RCC 7860 (cell line): Measurements from ENCODE around the gene TMX1.
A peak's percentile ranks its signal among the peaks of the same experiment; 100 is the strongest.

ENCODE experiments used
- DNase-seq: peaks from one replicate; pipeline ENCODE4 v3.0.0-alpha.2; 2015; ENCODE audit warnings: low spot score
- FAIRE-seq: peaks from 2 replicates; lab custom pipeline; 2012; peaks lifted over from hg19 to GRCh38; lab: Jason Lieb, UNC

TMX1 gene

DNA sequence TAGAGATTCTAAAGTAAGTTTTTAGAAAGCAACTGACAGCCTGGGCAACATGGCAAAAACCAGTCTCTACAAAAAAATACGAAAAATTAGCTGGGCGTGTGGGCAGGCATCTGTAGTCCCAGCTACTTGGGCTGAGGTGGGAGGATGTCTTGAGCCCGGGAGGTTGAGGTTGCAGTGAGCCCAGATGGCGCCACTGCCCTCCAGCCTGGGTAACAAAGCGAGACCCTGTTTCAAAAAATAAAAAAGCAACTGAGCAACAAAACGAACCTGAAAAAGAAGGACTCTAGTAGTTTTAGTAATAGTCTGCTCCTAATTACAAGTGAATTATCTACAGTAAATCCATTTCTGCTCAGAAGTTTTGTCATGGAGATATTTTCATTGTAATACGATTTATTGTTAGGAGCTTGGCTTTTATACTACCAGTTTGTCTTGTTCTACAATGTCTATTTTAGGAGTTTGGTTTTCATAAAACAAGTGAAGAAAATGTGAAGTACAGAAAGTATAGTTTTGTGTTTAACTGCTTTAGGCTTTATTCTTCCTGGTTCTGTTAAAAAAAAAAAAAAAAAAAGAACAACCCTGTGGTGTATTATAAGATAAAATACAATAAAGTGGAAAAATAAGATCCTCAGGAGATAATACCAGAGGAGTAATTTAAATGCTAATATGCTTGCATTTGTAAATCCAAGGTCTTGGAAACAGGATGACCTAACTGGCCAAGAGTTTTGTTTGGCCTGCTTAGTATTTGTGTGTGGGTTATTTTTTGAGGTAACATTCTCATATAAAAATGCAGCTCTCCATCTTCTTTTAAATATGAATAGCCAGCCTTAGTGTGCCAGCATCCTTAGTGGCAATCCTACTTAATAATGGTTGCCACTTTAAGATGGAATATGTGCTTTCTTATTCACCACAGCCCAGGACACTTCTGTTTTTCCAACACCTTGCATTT lies 2.8 kb downstream of the TMX1 start:
- DNase-seq = no peak
- FAIRE-seq = no peak

DNA sequence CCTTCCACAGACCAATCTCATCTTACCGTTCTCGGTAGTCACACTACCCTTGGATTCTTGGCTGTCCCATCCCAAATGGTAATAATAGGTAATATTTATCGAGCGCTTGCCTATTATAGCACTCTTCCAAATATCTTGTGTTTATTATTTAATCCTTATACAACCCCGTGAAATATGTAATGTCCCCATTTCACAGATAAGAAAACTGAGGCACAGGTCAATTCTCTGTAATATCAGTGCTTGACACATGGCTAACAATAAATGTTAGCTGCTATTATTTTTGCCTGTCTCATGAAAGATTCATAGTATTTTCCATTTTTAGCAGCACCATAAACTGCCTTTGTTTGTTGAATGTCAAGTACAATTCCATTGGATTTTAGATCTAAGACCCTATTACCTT lies 4.5 kb downstream of the TMX1 start:
- FAIRE-seq (no peak), DNase-seq (no peak)

DNA sequence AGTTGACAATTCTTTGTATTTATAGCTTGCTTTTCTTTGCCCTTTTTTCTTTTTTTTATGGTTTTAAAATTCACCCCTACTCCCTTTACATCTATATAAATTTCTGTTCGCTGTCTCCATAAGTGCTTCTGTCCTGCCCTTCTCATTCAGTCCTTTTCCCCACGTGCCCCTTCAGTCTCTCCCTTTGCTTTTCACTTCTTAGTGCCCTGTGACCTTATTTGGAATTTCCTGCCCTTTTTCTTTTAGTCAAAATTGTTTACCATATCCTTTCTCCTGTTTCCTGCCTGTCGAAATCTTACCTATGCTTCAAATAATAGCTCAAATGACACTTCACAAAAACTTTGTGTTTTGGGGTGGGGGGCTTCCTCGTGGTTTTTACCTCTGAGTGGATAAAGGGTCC lies 6.0 kb downstream of the TMX1 start:
- DNase-seq (no peak), FAIRE-seq (no peak)

DNA sequence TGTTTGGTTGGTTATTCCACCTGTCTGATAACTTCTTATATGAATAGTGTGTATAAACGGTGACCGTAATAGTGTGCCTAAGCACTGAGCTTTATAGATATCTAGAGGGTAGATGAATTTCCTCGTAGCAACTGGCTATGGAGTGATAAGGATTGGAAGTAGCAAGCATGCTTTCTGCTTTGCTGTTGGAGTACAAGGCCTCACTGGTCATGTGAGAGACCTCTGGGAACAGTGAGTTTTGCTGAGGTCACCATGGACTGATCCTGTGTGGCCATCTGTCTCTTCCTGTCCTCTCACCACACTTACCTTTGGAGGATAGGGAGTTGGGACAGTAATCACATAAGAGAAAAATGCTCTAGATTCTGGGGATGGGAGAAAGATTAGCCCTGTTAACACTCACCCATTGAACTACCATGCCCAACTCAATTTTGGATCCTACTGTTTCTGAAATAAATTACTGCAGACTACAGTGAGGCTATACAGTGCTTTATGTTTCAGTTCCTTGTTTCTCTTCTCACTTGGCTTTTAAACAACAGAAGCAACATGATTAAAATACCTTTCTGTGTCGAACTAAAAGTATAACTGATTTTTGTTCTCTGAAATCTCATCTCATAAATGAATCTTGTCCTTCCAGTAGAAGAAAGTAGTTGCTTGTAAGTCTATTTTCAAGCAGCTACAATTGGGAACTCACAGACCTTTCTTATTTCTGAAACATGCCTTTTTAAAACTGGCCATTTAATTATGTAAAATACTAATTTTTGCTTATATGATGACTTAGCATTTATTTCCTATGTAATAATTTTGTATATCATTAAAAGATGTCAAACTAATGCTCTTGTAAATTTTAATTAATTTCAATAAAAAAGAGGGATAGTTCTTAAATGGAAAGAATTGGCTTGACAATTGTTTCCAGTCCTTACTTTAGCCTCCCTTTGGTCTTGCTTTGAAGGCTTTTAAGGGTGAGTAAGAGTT lies 8.3 kb downstream of the TMX1 start:
- no peak for DNase-seq
- FAIRE-seq = no peak

DNA sequence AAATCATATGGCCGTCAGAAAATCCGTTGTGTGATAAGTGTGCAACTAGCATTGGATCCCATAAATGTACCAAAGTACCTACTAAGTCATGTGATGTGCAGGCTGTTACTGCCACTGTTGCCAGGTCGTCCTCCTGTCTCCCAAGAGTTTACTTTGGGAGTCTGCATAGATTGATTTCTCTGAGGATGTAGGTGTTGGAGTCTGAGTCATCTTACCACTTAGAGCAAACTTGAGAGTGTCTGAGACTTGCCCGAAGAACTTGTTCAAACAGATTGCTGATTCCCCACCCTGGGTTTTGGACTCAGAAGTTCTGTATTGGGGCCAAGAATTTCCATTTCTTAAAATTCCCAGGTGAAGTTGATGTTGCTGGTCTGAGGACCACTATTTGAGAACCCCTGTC lies 11.4 kb downstream of the TMX1 start:
- FAIRE-seq = no peak
- no peak for DNase-seq

DNA sequence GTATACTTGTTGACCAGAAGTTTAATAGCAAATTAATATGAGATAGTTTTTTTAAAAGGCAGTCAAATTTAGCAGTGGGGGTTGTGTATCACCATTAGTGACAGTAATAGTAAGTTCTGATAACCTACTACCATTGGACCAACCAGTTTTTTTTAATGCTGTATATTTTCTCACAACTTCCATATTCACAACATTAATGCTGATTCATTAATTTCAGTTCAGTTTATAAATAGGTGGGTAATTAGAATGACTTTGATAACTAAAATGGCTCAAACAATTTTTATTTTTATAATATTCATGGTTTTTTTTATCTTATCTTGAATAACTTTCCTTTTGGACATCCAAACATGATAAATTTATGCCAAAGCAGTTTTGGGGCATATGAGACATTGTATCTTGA lies 13.8 kb downstream of the TMX1 start:
- DNase-seq (no peak), FAIRE-seq (no peak)

DNA sequence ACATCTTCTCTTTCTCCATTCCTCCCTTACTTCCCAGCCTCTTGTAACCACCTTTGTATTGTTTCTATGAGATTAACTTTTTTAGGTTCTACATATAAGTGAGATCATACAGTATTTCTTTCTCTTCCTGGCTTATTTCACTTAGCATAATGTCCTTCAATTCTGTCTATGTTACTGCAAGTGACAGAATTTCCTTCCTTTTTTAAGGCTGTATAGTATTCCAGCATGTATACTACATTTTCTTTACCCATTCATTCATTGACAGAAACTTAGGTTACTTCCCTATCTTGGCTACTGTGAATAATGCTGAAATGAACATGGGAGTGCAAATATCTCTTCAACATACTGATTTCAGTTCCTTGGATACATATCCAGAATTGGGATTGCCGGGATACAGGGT lies 18.2 kb downstream of the TMX1 start:
- DNase-seq = no peak
- FAIRE-seq = no peak

DNA sequence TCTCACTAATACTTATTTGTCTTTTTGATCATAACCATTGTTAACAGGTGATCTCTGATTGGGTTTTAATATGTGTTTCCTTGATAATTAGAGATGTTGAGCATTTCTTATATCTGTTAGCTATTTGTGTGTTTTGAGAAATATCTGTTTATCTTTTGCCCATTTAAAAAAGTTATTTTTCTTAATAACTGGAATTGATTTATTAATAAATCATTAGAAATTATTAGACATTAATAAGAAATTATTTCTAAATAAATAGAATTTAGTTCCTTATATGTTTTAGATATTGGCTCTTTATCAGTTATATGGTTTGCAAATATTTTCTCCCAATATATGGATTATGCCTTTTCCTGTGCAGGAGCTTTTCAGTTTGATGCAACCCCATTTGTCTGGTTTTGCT lies 18.7 kb downstream of the TMX1 start:
- FAIRE-seq = no peak
- no peak for DNase-seq

DNA sequence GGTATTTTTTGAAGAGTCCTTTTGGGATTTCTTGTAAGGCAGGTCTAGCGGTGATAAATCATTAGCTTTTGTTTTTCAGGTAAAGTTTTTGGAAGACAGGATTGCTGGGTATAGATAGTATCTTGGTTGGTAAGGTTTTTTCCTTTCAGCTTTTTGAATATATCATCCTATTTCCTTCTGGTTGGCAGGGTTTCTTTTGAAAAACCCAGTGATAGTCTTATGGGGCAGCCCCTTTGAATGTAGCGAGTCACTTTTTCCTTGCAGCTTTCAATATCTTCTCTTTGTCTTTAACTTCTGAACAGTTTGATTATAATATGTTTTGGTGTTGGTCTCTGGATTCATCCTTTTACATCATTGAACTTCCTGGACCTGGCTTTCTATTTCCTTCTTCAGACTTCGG lies 20.2 kb downstream of the TMX1 start:
- no peak for DNase-seq
- FAIRE-seq = no peak

DNA sequence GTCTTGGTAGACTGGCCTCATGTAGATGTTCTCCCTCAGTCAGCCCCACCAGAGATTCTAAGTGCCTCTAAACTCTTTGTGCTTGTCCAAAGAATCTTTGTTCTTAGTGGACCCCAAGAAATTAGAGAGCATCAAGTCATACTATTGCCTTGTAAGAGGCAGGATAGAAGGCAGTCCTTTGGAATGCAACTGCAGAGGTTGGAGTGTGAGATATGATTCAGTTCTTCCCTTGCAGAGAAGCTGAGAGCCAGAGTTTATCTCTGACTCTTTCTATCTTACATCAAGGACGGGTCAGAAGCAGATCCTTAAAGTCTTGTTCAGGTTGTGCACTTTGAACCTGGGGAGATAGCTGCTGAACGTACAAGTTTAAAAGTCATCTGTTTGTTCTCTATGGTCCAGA lies 21.1 kb downstream of the TMX1 start:
- DNase-seq = no peak
- no peak for FAIRE-seq

DNA sequence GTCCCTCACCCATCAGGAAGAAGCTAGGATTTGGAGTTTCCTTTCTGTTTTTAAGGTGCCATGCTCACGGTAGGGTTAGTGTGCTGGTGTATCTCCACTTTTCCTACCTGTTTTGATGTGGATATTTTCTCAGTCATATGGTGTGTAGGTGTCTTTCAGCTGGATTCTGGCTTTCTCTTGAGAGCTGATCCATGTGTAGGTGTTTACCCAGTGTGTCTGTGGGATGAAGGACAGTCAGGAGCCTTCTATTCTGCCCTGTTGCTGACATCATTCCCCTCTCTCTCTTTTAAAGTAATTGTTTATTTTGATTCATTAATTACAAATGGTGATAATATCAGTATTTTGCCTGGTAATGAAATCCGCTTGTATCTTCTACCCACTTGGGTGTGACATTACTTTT lies 22.8 kb downstream of the TMX1 start:
- no peak for FAIRE-seq

DNA sequence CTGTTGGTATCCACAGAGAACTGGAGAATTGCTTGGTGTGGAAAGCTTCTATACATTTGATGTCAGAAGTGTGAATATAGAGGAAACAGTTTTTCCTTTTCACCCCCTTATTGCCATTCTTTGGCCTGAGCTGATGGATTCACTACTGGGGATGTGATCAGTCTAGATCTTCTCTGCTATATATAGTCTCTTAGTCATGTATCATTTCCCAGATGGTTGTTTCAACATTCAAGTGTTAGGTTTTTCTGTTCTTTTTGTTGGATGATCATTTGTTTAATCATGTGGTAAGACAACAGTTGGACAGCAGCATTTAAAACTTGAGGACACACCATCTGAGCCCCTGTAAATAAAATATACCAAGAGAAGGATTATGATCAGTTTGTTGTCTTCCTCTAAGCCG lies 29.6 kb downstream of the TMX1 start:
- no peak for DNase-seq
- no peak for FAIRE-seq

More for the DNA sequence above, 22.8 kb downstream of the TMX1 start:
- no peak for DNase-seq

DNA sequence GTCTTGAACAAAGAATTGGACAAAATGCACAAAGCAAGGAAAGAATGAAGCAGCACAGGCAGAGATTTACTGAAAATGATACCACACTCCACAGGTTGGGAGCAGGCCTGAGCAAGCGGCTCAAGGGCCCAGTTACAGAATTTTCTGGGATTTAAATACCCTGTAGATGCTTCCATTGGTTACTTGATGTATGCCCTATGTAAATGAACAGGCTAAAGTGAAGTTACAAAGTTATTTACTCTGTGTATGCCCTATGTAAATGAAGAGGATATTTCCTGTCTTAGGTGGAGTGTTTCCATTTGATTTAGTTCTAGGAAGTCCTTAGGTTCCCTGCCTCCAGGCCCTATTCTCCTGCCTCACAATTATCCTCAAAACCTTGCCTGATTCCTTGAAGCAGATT lies 36.6 kb downstream of the TMX1 start:
- DNase-seq = no peak
- FAIRE-seq = no peak

DNA sequence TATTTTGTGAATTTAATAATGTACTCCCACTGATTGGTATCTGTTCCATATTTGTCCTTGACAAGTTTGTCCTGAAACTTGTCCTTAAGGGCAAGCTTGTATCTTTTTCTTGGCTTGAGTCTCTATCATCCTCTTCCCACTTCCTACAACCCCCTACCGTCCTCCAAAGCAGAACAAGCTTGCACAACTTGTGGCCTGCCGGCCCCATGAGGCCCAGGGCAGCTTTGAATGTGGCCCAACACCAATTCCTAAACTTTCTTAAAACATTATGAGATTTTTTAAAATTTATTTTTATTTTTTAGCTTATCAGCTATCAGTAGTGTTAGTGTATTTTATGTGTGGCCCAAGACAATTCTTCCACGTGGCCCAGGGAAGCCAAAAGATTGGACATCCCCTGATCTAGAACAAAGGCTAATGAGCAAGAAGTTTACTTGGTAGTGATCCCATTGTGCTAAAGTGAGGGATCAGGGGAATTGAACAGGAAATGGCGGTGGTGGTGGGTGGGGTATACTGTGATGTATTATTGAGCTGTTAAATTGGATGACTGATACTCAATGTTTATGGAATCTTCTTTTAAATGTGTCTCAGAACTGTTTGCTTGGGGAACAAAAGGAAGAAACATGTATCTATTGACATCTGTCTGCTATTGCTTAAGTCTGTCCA lies 37.8 kb downstream of the TMX1 start:
- FAIRE-seq (no peak), DNase-seq (no peak)

DNA sequence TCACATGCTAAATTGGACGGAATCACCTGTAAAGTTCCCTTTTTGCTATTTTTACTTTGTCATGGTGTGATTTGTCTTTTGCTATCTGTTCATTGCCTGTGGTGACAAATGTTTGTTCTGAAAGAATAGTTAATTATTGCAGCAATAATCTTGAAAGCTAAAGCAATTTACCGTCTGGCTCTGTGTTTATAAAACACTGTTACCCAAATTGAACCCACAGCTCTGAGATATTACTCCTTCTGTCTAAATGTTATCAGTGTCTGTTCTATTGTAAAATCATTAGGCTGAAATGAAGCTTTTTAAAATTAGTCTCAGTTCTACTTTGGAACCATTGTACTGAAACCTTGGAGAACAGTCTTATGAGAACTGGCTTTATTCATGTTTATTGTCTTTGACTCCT lies 42.5 kb downstream of the TMX1 start:
- FAIRE-seq (no peak), DNase-seq (no peak)

DNA sequence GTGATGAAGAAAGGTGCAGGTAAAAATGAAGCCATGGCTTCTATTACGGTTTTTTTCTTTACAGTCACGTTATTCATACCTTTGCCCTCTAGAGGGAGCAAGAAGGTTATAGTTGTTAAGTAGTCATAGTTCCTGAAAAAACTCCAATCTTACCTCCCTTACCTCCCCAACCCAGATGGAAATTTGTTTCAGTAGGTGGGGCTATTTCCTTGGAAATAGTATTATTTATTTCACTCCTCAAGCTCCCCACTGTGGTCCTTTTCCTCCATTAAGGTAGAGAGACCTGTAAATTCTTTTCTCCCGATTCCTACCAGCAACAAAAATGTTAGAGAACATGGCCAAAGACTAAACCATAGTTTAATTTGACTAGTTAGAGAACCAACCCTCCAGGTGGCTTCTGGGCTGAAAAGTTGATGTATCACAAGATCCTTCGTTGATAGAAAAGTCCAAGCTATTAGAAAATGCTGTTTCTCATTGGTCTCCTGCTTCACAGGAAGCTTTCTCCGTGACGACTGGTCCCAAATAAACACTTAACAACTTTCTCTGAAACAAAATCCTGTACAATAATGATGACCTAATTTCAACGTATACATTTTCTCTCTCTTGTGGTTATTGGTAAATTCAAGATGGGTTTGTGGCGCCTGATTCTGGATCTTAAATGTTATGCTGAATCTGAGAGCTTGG lies 43.5 kb downstream of the TMX1 start:
- DNase-seq = peak; percentile 73

DNA sequence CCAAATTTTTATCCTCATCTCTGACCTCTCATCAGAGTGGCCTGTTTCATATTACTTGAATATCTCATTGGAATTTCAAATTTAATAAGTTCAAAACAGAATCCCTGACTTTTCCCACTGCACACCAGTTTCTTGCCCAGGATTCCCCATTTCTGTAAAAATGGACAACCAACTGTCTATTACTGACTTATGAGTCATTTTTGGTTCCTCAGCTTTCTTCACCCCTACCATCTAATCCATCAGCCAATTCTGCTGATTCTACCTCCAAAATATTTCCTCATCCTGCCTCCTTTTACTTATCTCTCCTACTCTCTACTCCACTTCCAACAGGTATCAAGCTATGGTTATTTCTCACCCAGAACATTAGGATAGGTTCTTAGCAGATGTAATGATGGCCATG lies 44.2 kb downstream of the TMX1 start:
- DNase-seq (no peak), FAIRE-seq (no peak)

More for the DNA sequence above, 43.5 kb downstream of the TMX1 start:
- peak; percentile 90 for FAIRE-seq

DNA sequence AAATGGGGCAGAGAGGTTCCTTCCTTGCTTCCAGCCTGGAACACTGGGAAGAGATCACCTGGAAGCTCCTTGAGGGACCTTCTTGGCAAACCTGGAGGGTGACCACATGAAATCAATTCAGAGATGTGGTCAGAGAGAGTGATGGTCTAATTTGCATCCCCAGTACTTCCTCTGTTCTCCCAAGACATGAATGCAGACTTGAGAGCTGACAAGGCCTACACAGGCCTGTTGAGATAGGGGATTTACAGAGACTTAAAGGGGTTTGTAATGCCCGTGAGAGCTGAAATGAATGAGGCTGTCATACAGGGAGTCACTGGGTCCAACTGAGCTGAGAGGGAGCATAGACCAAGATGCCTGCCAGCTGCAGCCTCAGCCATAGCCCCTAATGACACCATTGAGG lies 45.1 kb downstream of the TMX1 start:
- DNase-seq (no peak), FAIRE-seq (no peak)

DNA sequence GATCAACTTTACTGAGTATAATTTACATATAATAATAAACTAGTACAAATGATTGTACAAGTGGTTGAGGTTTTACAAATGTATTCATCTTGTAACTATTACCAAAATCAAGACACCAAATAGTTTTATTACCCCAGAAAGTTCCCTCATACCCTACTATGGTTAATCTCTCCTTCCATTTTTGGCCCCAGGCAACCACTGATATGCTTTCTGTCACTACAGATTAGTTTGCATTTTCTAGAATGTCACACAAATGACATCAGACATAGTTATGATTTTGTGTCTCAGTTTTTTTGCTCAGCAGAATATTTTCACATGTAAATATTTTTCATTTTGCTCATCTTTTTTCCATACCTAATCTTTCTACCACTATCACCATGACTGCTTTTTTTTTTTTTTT lies 49.1 kb downstream of the TMX1 start:
- DNase-seq = no peak
- FAIRE-seq = no peak

DNA sequence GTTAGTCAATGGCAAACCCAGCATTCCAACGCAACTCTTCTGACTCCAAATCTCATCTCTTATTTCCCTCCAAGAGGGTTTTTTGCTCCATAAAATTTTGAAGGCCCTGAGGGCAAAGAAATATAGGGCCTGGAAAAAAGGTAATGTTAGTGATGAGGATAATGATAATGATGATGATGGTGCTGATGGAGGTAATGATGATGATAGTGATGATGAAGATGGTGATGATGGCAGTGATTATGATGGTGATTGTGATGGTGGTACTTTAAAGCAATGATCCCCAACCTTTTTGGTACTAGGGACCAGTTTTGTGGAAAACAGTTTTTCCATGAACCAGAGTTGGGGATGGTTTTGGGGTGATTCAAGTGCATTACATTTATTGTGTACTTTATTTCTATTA lies 50.1 kb downstream of the TMX1 start:
- DNase-seq (no peak), FAIRE-seq (no peak)

DNA sequence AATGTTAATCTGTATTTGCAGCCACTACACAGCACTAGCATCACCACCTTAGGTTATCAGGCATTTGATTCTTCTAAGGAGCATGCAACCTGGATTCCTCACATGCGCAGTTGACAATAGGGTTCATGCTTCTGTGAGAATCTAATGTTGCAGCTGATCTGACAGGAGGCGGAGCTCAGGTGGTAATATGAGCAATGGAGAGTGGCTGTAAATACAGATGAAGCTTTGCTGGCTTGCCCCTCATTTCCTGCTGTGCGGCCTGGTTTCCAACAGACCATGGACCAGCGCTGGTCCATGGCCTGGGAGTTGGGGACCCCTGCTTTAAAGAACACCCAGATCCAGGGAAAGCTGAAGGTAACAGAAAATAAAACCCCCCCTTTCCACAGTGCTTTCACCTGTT lies 51.0 kb downstream of the TMX1 start:
- DNase-seq = no peak
- FAIRE-seq = no peak
